ENCODE data around the gene PRPF38B. TPM values are rescaled to one million over a fixed set of nuclear protein-coding genes. Genes with fewer than 3 reads are reported as not detected.

PRPF38B gene
- total and polyA plus RNA-seq, 2 donors (not counting 1 experiment from before 2014, with no cell fraction given) = 17.8 to 28.8 TPM

DNA sequence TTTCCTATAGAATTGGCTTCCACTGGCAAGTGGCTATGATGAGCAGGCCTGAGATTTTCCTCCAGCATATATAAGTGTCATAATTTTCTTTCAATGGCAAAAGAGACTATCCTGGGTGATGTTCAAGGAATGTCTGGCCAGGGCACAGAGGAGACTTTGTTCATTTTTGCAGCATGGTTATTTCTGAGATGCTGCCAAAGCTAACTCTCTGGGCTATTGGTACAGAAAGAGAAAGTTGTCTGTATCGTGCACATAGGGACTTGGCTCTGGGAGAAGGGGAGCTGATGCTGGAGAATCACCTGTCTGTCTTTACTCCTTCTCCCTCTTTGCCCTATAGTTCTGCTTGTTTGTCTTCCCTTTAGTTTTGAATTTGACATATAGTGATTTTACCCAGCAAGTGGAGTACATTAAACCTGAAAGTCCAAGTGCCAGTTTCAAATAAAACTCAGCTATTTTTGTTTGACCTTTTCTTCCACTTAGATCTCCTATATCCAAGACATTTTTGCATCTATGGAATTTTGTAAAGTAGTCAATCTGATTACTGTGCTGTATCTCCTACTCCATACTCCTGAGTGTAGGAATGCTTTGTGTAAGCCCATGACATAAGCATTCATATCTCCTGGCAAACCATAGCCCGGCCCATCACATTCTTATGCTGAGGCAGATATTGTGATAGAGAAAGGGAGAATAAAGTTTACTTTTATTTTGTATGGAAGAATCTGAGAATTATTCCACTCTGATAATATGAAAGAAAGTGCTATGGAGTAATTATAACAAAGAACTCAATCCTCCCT, 24.5 kb downstream of the PRPF38B start:
- Histone ChIP-seq H3K9ac (ENCODE audit: insufficient read depth, low read length) (no peak overlapping the region), H3K4me2 (ENCODE audit: extremely low read depth, insufficient read depth, low read length) (no peak overlapping the region), H3K4me1 (ENCODE audit: control insufficient read depth, extremely low read depth, insufficient read depth, low read length) (peaks cover 20% of the 10 kb centered on the region), H3K27me3 (ENCODE audit: control insufficient read depth, insufficient read depth, low read length) (no peaks in the 10 kb centered on the region), H3K79me2 (ENCODE audit: control insufficient read depth, insufficient read depth, low read length) (no peaks in the 10 kb centered on the region), H3K9me3 (ENCODE audit: control insufficient read depth, insufficient read depth, low read depth, low read length) (no peaks in the 10 kb centered on the region), H4K20me1 (ENCODE audit: control insufficient read depth, extremely low read depth, insufficient read depth, low read length) (no peaks in the 10 kb centered on the region), H3K36me3 (ENCODE audit: control insufficient read depth, insufficient read depth, low read length) (no peaks in the 10 kb centered on the region), H3K4me3 (replicated peaks in 1 of 4; ENCODE audit: control extremely low read depth in 1 of 4, insufficient read depth in 1 of 4, low read depth in 3 of 4, low read length in 4 of 4) (no peak overlapping the region), H2AFZ (ENCODE audit: low read length) (no peak overlapping the region), H3K27ac (ENCODE audit: insufficient read depth, low read length) (no peak overlapping the region)
- peak in 1 of 2 donors; percentile 54 for DNase-seq (ENCODE audit: low read depth in 2 of 2)
- TF ChIP-seq CTCF (conservative IDR thresholded peaks at IDR 0.05 in 1 of 2, IDR thresholded peaks at IDR 0.05 in 1 of 2; ENCODE audit: low read depth in 1 of 2, low read length in 2 of 2) (no peak), EZH2 (IDR thresholded peaks at IDR 0.05; ENCODE audit: low read length, missing control alignments) (no peak)

- no peak overlapping the region for H3K27ac ChIP-seq (ENCODE audit: insufficient read depth, low read length)
- no peak for TF ChIP-seq EZH2 (IDR thresholded peaks at IDR 0.05; ENCODE audit: low read length, missing control alignments)
- no peak for TF ChIP-seq CTCF (conservative IDR thresholded peaks at IDR 0.05 in 1 of 2, IDR thresholded peaks at IDR 0.05 in 1 of 2; ENCODE audit: low read depth in 1 of 2, low read length in 2 of 2)
- no peaks in the 10 kb centered on the region for H3K79me2 ChIP-seq (ENCODE audit: control insufficient read depth, insufficient read depth, low read length)
- no peaks in the 10 kb centered on the region for H3K9me3 ChIP-seq (ENCODE audit: control insufficient read depth, insufficient read depth, low read depth, low read length)
- peaks cover 21% of the 10 kb centered on the region for H3K4me1 ChIP-seq (ENCODE audit: control insufficient read depth, extremely low read depth, insufficient read depth, low read length)
- H3K4me3 ChIP-seq (replicated peaks in 1 of 4; ENCODE audit: control extremely low read depth in 1 of 4, insufficient read depth in 1 of 4, low read depth in 3 of 4, low read length in 4 of 4) = no peak overlapping the region
- DNase-seq (ENCODE audit: low read depth in 2 of 2) = no peak
- no peaks in the 10 kb centered on the region for H4K20me1 ChIP-seq (ENCODE audit: control insufficient read depth, extremely low read depth, insufficient read depth, low read length)
- no peak overlapping the region for H2AFZ ChIP-seq (ENCODE audit: low read length)
- H3K27me3 ChIP-seq (ENCODE audit: control insufficient read depth, insufficient read depth, low read length) = no peaks in the 10 kb centered on the region
- H3K36me3 ChIP-seq (ENCODE audit: control insufficient read depth, insufficient read depth, low read length) = no peaks in the 10 kb centered on the region
- no peak overlapping the region for H3K4me2 ChIP-seq (ENCODE audit: extremely low read depth, insufficient read depth, low read length)
- H3K9ac ChIP-seq (ENCODE audit: insufficient read depth, low read length) = no peak overlapping the region
These were observed 25.7 kb downstream of the PRPF38B start for GRCh38 chr1:108717774-108718316.

DNA sequence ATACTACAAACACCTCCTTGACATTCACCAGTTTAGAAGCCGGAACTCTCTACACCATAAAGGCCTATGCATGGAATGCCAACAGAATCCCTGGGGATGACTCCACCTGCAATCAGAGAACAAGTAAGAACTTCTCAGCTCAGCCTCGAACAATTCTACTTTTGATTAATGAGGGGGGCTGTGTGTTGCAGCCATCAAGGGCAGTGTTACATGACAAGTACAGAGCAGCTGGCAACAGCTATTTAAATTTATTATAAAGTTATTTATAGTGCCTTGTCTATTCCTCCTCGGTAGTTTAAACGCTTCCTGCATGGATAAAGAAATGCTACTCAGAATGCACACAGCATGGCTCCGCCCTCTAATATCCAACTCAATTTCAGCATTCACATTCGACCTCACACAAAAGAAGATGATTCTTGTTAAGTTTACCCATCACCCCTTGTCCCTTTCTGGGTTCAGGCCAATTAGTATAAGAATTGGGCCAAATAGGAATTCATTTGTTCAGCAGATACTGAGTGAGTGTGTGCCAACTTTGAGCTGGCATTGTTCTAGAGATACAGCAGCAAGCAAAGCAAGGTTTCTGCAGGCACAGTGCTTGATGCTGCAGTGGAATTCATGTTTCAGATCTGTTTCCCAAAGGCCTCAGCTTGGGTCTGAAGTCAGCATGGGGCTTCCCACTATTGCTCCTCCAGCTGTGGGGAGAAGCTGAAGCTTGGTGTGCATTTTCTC, 27.0 kb downstream of the PRPF38B start:
- TF ChIP-seq CTCF (conservative IDR thresholded peaks at IDR 0.05 in 1 of 2, IDR thresholded peaks at IDR 0.05 in 1 of 2; ENCODE audit: low read depth in 1 of 2, low read length in 2 of 2) (no peak), EZH2 (IDR thresholded peaks at IDR 0.05; ENCODE audit: low read length, missing control alignments) (no peak)
- Histone ChIP-seq H3K27ac (ENCODE audit: insufficient read depth, low read length) (peak overlapping the region; percentile 88), H3K4me3 (replicated peaks in 1 of 4; ENCODE audit: control extremely low read depth in 1 of 4, insufficient read depth in 1 of 4, low read depth in 3 of 4, low read length in 4 of 4) (no peak overlapping the region), H3K27me3 (ENCODE audit: control insufficient read depth, insufficient read depth, low read length) (no peaks in the 10 kb centered on the region), H3K9ac (ENCODE audit: insufficient read depth, low read length) (no peak overlapping the region), H3K9me3 (ENCODE audit: control insufficient read depth, insufficient read depth, low read depth, low read length) (no peaks in the 10 kb centered on the region), H3K4me2 (ENCODE audit: extremely low read depth, insufficient read depth, low read length) (peak overlapping the region; percentile 66), H3K79me2 (ENCODE audit: control insufficient read depth, insufficient read depth, low read length) (no peaks in the 10 kb centered on the region), H3K4me1 (ENCODE audit: control insufficient read depth, extremely low read depth, insufficient read depth, low read length) (peaks cover 21% of the 10 kb centered on the region), H3K36me3 (ENCODE audit: control insufficient read depth, insufficient read depth, low read length) (no peaks in the 10 kb centered on the region), H2AFZ (ENCODE audit: low read length) (peak overlapping the region; percentile 53), H4K20me1 (ENCODE audit: control insufficient read depth, extremely low read depth, insufficient read depth, low read length) (no peaks in the 10 kb centered on the region)
- DNase-seq (ENCODE audit: low read depth in 2 of 2) = no peak

Data from fibroblast of lung (primary cell).